Type B pancreatic cell (in vitro differentiated cells): ENCODE data around the gene PLA2G2E. TPM values are rescaled to one million over a fixed set of nuclear protein-coding genes. Genes with fewer than 3 reads are reported as not detected.

ENCODE experiments used
- DNase-seq: peaks from one replicate; pipeline ENCODE4 v3.0.0; 2021; ENCODE audit warnings: mixed read lengths; ENCODE audit not compliant: unreplicated experiment; ENCODE audit errors: extremely low spot score
- H3K27ac Mint-ChIP-seq: 2 replicates; pipeline ENCODE4 v1.8.0; 2021; ENCODE audit warnings: mild to moderate bottlenecking, mixed read lengths
- H3K27me3 Mint-ChIP-seq: 2 replicates; pipeline ENCODE4 v1.8.0; 2021; ENCODE audit warnings: mixed read lengths
- H3K36me3 Mint-ChIP-seq: 2 replicates; pipeline ENCODE4 v1.8.0; 2021; ENCODE audit warnings: mixed read lengths
- H3K4me1 Mint-ChIP-seq: one replicate; pipeline ENCODE4 v1.8.0; 2021; ENCODE audit warnings: mixed read lengths; ENCODE audit not compliant: unreplicated experiment
- H3K4me3 Mint-ChIP-seq: 2 replicates; pipeline ENCODE4 v1.8.0; 2021; ENCODE audit warnings: mild to moderate bottlenecking, mixed read lengths
- H3K9me3 Mint-ChIP-seq: 2 replicates; pipeline ENCODE4 v1.8.0; 2021; ENCODE audit warnings: mixed read lengths
- CTCF ChIP-seq: fragments of 200-600 bp; sonication (generic); conservative IDR thresholded peaks from 2 replicates; pipeline ENCODE4 v1.5.0; 2021; ENCODE audit warnings: antibody characterized with exemption, mild to moderate bottlenecking
- total RNA-seq: library from RNA; stranded (reverse); gene quantifications from 2 replicates; pipeline ENCODE4 v1.2.1, GENCODE V29; 2021; ENCODE audit warnings: low replicate concordance

PLA2G2E gene
- total RNA-seq, 1 donor from 2014 or later: not detected

- H3K4me1 Mint-ChIP-seq: no peaks in the 10 kb centered on the region
- DNase-seq: no peak
- no peaks in the 10 kb centered on the region for H3K9me3 Mint-ChIP-seq
- no peaks in the 10 kb centered on the region for H3K36me3 Mint-ChIP-seq
- no peak for TF ChIP-seq CTCF
- no peak overlapping the region for H3K4me3 Mint-ChIP-seq
- H3K27ac Mint-ChIP-seq: no peak overlapping the region
- peaks cover 58% of the 10 kb centered on the region for H3K27me3 Mint-ChIP-seq
Measured at GRCh38 chr1:19963636-19964035, 40.2 kb upstream of the PLA2G2E start.

- Mint-ChIP-seq H3K27me3 (peaks cover 55% of the 10 kb centered on the region), H3K27ac (no peak overlapping the region), H3K4me1 (no peaks in the 10 kb centered on the region), H3K4me3 (no peak overlapping the region), H3K36me3 (no peaks in the 10 kb centered on the region), H3K9me3 (no peaks in the 10 kb centered on the region)
- DNase-seq: no peak
- TF ChIP-seq CTCF: no peak
Measured at GRCh38 chr1:19960591-19960990, 37.2 kb upstream of the PLA2G2E start.

DNA sequence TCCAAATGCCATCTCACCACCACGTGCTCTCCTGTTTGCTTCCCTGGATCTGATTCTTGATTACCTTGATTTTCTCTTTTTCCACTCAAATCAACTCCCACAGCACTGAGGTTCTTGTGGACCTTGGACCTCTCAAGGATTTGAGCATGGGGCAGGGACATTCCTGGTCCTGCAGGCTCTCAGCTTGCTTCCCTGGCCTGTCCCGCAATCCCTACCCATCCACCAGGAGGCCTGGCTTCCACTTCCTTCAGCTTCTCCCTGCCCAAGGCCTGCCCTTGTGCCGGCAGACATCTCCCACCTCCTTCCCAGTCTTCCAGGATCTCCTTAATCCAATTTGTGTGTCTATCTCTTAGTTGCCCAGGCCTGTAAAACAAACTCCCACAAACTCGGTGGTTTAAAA lies 34.4 kb upstream of the PLA2G2E start:
- DNase-seq: no peak
- Mint-ChIP-seq H3K36me3 (no peaks in the 10 kb centered on the region), H3K4me3 (no peak overlapping the region), H3K27me3 (peaks cover 53% of the 10 kb centered on the region), H3K9me3 (peaks cover 5% of the 10 kb centered on the region), H3K4me1 (no peaks in the 10 kb centered on the region), H3K27ac (no peak overlapping the region)
- no peak for TF ChIP-seq CTCF

- Mint-ChIP-seq H3K36me3 (no peaks in the 10 kb centered on the region), H3K27me3 (peaks cover 49% of the 10 kb centered on the region), H3K4me1 (no peaks in the 10 kb centered on the region), H3K4me3 (no peak overlapping the region), H3K27ac (no peak overlapping the region), H3K9me3 (peaks cover 5% of the 10 kb centered on the region)
- no peak for DNase-seq
- TF ChIP-seq CTCF: no peak
Measured at GRCh38 chr1:19955534-19956170, 32.2 kb upstream of the PLA2G2E start.

GRCh38 chr1:19954059-19954458 lies 30.6 kb upstream of the PLA2G2E start:
- H3K27me3 Mint-ChIP-seq: peaks cover 41% of the 10 kb centered on the region
- no peak for TF ChIP-seq CTCF
- H3K27ac Mint-ChIP-seq: no peak overlapping the region
- peaks cover 5% of the 10 kb centered on the region for H3K9me3 Mint-ChIP-seq
- H3K4me1 Mint-ChIP-seq: no peaks in the 10 kb centered on the region
- no peaks in the 10 kb centered on the region for H3K36me3 Mint-ChIP-seq
- no peak overlapping the region for H3K4me3 Mint-ChIP-seq
- DNase-seq: no peak

GRCh38 chr1:19949016-19949415 lies 25.6 kb upstream of the PLA2G2E start:
- peak overlapping the region; percentile 30 for H3K27ac Mint-ChIP-seq
- H3K9me3 Mint-ChIP-seq: peaks cover 5% of the 10 kb centered on the region
- DNase-seq: no peak
- TF ChIP-seq CTCF: no peak
- no peaks in the 10 kb centered on the region for H3K36me3 Mint-ChIP-seq
- no peak overlapping the region for H3K4me3 Mint-ChIP-seq
- no peaks in the 10 kb centered on the region for H3K4me1 Mint-ChIP-seq
- peaks cover 31% of the 10 kb centered on the region for H3K27me3 Mint-ChIP-seq
